Kidney epithelial cell (primary cell): Measurements from ENCODE around the gene RAB28. TPM values are rescaled to one million over a fixed set of nuclear protein-coding genes. Genes with fewer than 3 reads are reported as not detected.

Source experiments
- DNase-seq: peaks from one replicate; pipeline ENCODE4 v3.0.0-alpha.2; 2010; ENCODE audit warnings: low read depth
- H3K27me3 ChIP-seq: 2 replicates; pipeline ENCODE4 v1.6.0; 2011; ENCODE audit warnings: low read length; ENCODE audit not compliant: control insufficient read depth, insufficient read depth
- H3K36me3 ChIP-seq: 2 replicates; pipeline ENCODE4 v1.5.1; 2011; ENCODE audit warnings: low read length; ENCODE audit not compliant: control insufficient read depth, insufficient read depth
- H3K4me3 ChIP-seq: 2 replicates; pipeline ENCODE4 v1.5.1; 2011; ENCODE audit warnings: low read depth, mild to moderate bottlenecking, control low read depth, low read length
- CTCF ChIP-seq: IDR thresholded peaks from 2 replicates; pipeline ENCODE4 v1.5.1; 2011; ENCODE audit warnings: mild to moderate bottlenecking, moderate library complexity, low read length, control low read depth, inconsistent platforms; ENCODE audit not compliant: insufficient read depth, poor library complexity, severe bottlenecking
- total RNA-seq: library from RNA; depleted of rRNA; stranded (reverse); fragments of >200 nt; gene quantifications from 2 replicates; pipeline ENCODE4 v1.2.3, GENCODE V29; 2015

Gene RAB28
- total RNA-seq, 1 donor from 2014 or later = 17.3 TPM

- no peak overlapping the region for H3K4me3 ChIP-seq
- no peaks in the 10 kb centered on the region for H3K36me3 ChIP-seq
- H3K27me3 ChIP-seq = peaks cover 74% of the 10 kb centered on the region
- no peak for DNase-seq
- no peak for TF ChIP-seq CTCF
Observed at GRCh38 chr4:13523591-13524503, 39.7 kb upstream of the RAB28 start.

DNA sequence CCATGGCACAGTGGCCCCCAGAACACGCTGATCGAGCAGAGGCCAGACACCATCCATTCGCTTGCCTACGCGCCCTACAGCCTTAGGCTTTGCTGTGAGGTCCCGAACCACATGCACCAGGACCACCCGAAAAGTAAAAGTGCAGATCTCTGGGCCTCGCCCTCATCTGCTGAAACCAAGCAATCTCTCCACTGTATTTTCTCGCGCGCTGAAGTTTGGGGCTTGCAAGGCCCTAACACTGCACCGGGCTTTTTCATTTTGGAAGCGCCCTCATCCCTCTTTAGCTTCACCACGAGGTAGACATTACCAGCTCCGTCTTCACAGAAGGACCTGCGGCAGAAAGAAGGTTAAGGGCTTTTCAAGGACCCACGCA is 39.0 kb upstream of the RAB28 start:
- Histone ChIP-seq H3K36me3 (no peaks in the 10 kb centered on the region), H3K4me3 (no peak overlapping the region), H3K27me3 (peaks cover 66% of the 10 kb centered on the region)
- no peak for TF ChIP-seq CTCF
- no peak for DNase-seq

GRCh38 chr4:13522282-13523104 is 38.4 kb upstream of the RAB28 start:
- DNase-seq = no peak
- Histone ChIP-seq H3K36me3 (no peaks in the 10 kb centered on the region), H3K4me3 (no peak overlapping the region), H3K27me3 (peaks cover 60% of the 10 kb centered on the region)
- TF ChIP-seq CTCF = no peak

DNA sequence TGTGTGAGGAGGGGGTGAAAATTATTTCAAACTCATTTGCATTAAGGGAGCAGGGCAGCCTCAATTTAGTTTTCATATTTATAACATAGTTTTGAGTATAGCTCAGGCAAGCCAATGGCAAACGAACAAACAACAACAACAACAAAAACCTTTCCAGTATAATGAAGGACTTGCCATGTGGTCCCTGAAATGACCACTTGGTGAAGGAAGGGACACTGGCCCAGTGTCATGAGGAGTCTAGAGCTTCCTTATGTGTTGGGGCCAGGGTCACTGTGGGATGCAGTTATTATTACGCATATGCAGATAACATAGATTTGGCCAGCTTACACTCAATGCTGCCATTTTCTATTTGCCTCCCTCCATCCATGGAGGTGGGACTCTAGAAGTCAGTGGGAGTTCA is 36.9 kb upstream of the RAB28 start:
- no peaks in the 10 kb centered on the region for H3K36me3 ChIP-seq
- TF ChIP-seq CTCF = no peak
- peaks cover 46% of the 10 kb centered on the region for H3K27me3 ChIP-seq
- DNase-seq = no peak
- no peak overlapping the region for H3K4me3 ChIP-seq

DNA sequence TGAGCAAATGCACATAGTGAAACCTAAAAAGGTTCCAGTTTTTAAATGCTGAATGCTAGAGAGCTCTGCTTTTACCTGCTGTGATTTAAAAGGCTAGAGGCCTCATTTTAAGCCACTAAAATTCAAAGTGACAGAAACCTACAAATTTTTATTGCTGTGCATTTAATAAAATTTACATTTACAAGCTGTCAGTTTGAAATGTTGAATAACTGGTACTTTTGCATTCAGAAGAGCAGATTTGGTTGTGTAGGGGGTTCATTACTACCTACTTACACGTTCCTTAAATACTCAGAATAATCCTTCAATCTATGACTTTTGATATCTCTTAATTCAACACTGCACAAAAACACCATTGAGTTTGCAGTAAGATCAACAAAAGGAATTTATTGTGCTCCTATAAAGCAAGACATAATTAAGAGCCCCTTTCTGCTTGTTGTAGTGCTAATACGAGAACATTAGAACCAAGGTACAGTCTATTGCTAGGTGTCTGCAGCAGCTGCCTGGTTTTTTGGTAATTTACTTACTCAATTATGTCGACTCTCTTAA is 32.2 kb upstream of the RAB28 start:
- no peak for DNase-seq
- TF ChIP-seq CTCF = no peak
- Histone ChIP-seq H3K36me3 (no peaks in the 10 kb centered on the region), H3K4me3 (no peak overlapping the region), H3K27me3 (peaks cover 4% of the 10 kb centered on the region)
